HT-29 (cell line): ENCODE measurements around the gene PITPNM1. TPM values are rescaled to one million over a fixed set of nuclear protein-coding genes. Genes with fewer than 3 reads are reported as not detected.
A peak's percentile ranks its signal among the peaks of the same experiment; 100 is the strongest.
"Not testable (repeated sequence)": the region's sequence is repeated elsewhere in the genome, so short reads cannot be mapped to it uniquely, and the experiment has no call there.

ENCODE experiments used
- DNase-seq: peaks from one replicate; pipeline ENCODE4 v3.0.0-alpha.2; 2015; ENCODE audit warnings: low spot score
- total RNA-seq: library from RNA; depleted of rRNA; stranded (reverse); fragments of >200 nt; shearing (Covaris generic); gene quantifications from 2 replicates; pipeline ENCODE4 v1.2.3, GENCODE V29; 2014

PITPNM1 gene
- total RNA-seq, 1 experiment from 2014 or later = 60.8 TPM

- no peak for DNase-seq
Measured at GRCh38 chr11:67466367-67466766, 38.8 kb downstream of the PITPNM1 start.

- not testable (repeated sequence) for DNase-seq
Measured at GRCh38 chr11:67465530-67465929, 39.6 kb downstream of the PITPNM1 start.

- peak; percentile 50 for DNase-seq
Measured at GRCh38 chr11:67465189-67465510, 40.0 kb downstream of the PITPNM1 start.

- DNase-seq = peak; percentile 95
Measured at GRCh38 chr11:67464411-67465188, 40.6 kb downstream of the PITPNM1 start.

GRCh38 chr11:67463680-67464410, 41.3 kb downstream of the PITPNM1 start:
- peak; percentile 96 for DNase-seq

- no peak for DNase-seq
Measured at GRCh38 chr11:67463186-67463585, 42.0 kb downstream of the PITPNM1 start.

GRCh38 chr11:67458266-67458665, 46.9 kb downstream of the PITPNM1 start:
- DNase-seq = no peak

- DNase-seq = no peak
Measured at GRCh38 chr11:67457453-67457852, 47.7 kb downstream of the PITPNM1 start.

GRCh38 chr11:67456068-67456705, 49.0 kb downstream of the PITPNM1 start:
- no peak for DNase-seq

- DNase-seq = no peak
Measured at GRCh38 chr11:67455054-67455453, 50.1 kb downstream of the PITPNM1 start, which contains the start of gene CABP4. Gene CABP4, plus strand, starts transcription at chr11:67455354. Its CDS starts 70 bp downstream, at chr11:67455424.

GRCh38 chr11:67453816-67454732, 51.1 kb downstream of the PITPNM1 start:
- DNase-seq = no peak

- peak; percentile 90 for DNase-seq
Measured at GRCh38 chr11:67452141-67452952, 52.8 kb downstream of the PITPNM1 start, which contains the start of gene GPR152. Gene GPR152, minus strand, starts transcription at chr11:67452729. Its CDS starts 5 bp downstream, at chr11:67452724.

- no peak for DNase-seq
Measured at GRCh38 chr11:67451658-67451976, 53.5 kb downstream of the PITPNM1 start.

GRCh38 chr11:67450796-67451657, 54.1 kb downstream of the PITPNM1 start:
- no peak for DNase-seq

GRCh38 chr11:67449116-67449844, 55.9 kb downstream of the PITPNM1 start:
- no peak for DNase-seq

- no peak for DNase-seq
Measured at GRCh38 chr11:67448220-67448609, 56.9 kb downstream of the PITPNM1 start.

- DNase-seq = no peak
Measured at GRCh38 chr11:67445515-67445914, 59.6 kb downstream of the PITPNM1 start.

- DNase-seq = no peak
Measured at GRCh38 chr11:67442504-67443404, 62.4 kb downstream of the PITPNM1 start.
